IMR-90 (cell line): Measurements from ENCODE around the gene SKAP1. TPM values are rescaled to one million over a fixed set of nuclear protein-coding genes. Genes with fewer than 3 reads are reported as not detected.

Source experiments
- ATAC-seq: fragments of 200-7000 bp; cut with Tn5 transposase; 2 replicates; pipeline ENCODE4 v1.9.1; 2020; ENCODE audit warnings: low read depth, mild to moderate bottlenecking, moderate library complexity
- BruUV-seq: library from RNA; stranded (reverse); fragments of 400-500 nt; replicated peaks from 2 replicates; lab custom pipeline; 2021; lab: Mats Ljungman, UMichigan
- CTCF ChIA-PET: fragments of 300-600 bp; formaldehyde crosslinking; extraction: SDS; loops from one replicate; lab custom pipeline; 2021; ENCODE audit warnings: antibody characterized with exemption; lab: Yijun Ruan, JAX
- POLR2A ChIA-PET: fragments of 300-600 bp; sonication (Branson Sonifier 250); formaldehyde crosslinking; loops from one replicate; lab custom pipeline; 2022; ENCODE audit warnings: antibody characterized with exemption; ENCODE audit not compliant: unreplicated experiment; lab: Charles Lee
- DNase-seq: peaks from one replicate; pipeline ENCODE4 v3.0.0; 2013
- H2AFZ ChIP-seq: replicated peaks from 2 replicates; pipeline ENCODE3; 2013; ENCODE audit warnings: low read length, mild to moderate bottlenecking; ENCODE audit not compliant: poor library complexity
- H2AK5ac ChIP-seq: 2 replicates; pipeline ENCODE4 v1.6.1; 2013; ENCODE audit warnings: low read depth, low read length, inconsistent platforms
- H2AK9ac ChIP-seq: replicated peaks from 2 replicates; pipeline ENCODE3; 2013; ENCODE audit warnings: mild to moderate bottlenecking, low read depth, low read length, moderate library complexity; ENCODE audit not compliant: poor library complexity
- H2BK120ac ChIP-seq: 2 replicates; pipeline ENCODE4 v1.6.1; 2013; ENCODE audit warnings: low read depth, low read length, inconsistent platforms
- H2BK15ac ChIP-seq: 3 replicates; pipeline ENCODE4 v1.6.1; 2013; ENCODE audit warnings: low read depth, low read length, inconsistent platforms
- H2BK20ac ChIP-seq: 2 replicates; pipeline ENCODE4 v1.6.1; 2013; ENCODE audit warnings: low read depth, mild to moderate bottlenecking, inconsistent platforms, low read length, moderate library complexity
- H2BK5ac ChIP-seq: 2 replicates; pipeline ENCODE4 v1.6.1; 2013; ENCODE audit warnings: mild to moderate bottlenecking, low read depth, low read length, inconsistent platforms; ENCODE audit not compliant: poor library complexity, severe bottlenecking
- H3K14ac ChIP-seq: replicated peaks from 2 replicates; pipeline ENCODE4 v1.6.1; 2013; ENCODE audit warnings: low read depth, low read length, inconsistent platforms
- H3K18ac ChIP-seq: 2 replicates; pipeline ENCODE4 v1.6.1; 2013; ENCODE audit warnings: low read depth, low read length, control low read depth
- H3K23ac ChIP-seq: 2 replicates; pipeline ENCODE4 v1.6.1; 2013; ENCODE audit warnings: low read depth, low read length, inconsistent platforms
- H3K27ac ChIP-seq: 2 replicates; pipeline ENCODE4 v1.5.1; 2013; ENCODE audit warnings: mild to moderate bottlenecking, control low read depth, low read length; ENCODE audit not compliant: insufficient read depth
- H3K27me3 ChIP-seq: 2 replicates; pipeline ENCODE4 v1.6.1; 2013; ENCODE audit warnings: low read length; ENCODE audit not compliant: control insufficient read depth, insufficient read depth
- H3K36me3 ChIP-seq: 2 replicates; pipeline ENCODE4 v1.6.1; 2013; ENCODE audit warnings: low read length, mixed read lengths; ENCODE audit not compliant: control insufficient read depth, insufficient read depth
- H3K4ac ChIP-seq: 2 replicates; pipeline ENCODE4 v1.6.1; 2013; ENCODE audit warnings: low read depth, low read length, inconsistent platforms
- H3K4me1 ChIP-seq: 2 replicates; pipeline ENCODE4 v1.6.1; 2013; ENCODE audit warnings: low read length, mixed read lengths; ENCODE audit not compliant: control insufficient read depth, insufficient read depth
- H3K4me2 ChIP-seq: 2 replicates; pipeline ENCODE4 v1.6.1; 2013; ENCODE audit warnings: low read depth, mild to moderate bottlenecking, control low read depth, low read length, moderate library complexity
- H3K4me3 ChIP-seq: 2 replicates; pipeline ENCODE4 v1.5.1; 2013; ENCODE audit warnings: low read depth, mild to moderate bottlenecking, control low read depth, low read length, moderate library complexity; ENCODE audit not compliant: insufficient read depth
- H3K56ac ChIP-seq: 2 replicates; pipeline ENCODE4 v1.6.1; 2013; ENCODE audit warnings: low read length, inconsistent platforms; ENCODE audit not compliant: insufficient read depth; ENCODE audit errors: extremely low read depth
- H3K79me1 ChIP-seq, 2 experiments: 2 replicates each; pipeline ENCODE4 v1.6.1; 2013; ENCODE audit warnings: low read length in 2 of 2, inconsistent platforms in 1 of 2, low read depth in 1 of 2
- H3K9ac ChIP-seq: 2 replicates; pipeline ENCODE4 v1.6.1; 2013; ENCODE audit warnings: low read depth, low read length, control low read depth
- H3K9me1 ChIP-seq: 2 replicates; pipeline ENCODE4 v1.6.1; 2013; ENCODE audit warnings: low read length, inconsistent platforms; ENCODE audit not compliant: insufficient read depth
- H3K9me3 ChIP-seq: 2 replicates; pipeline ENCODE4 v1.6.1; 2013; ENCODE audit warnings: low read length; ENCODE audit not compliant: control insufficient read depth, insufficient read depth
- H4K20me1 ChIP-seq: 2 replicates; pipeline ENCODE4 v1.6.1; 2013; ENCODE audit warnings: low read length, inconsistent platforms; ENCODE audit not compliant: insufficient read depth
- H4K5ac ChIP-seq: 2 replicates; pipeline ENCODE4 v1.6.1; 2013; ENCODE audit warnings: mild to moderate bottlenecking, low read depth, low read length, control low read depth
- H4K8ac ChIP-seq, 2 experiments: 2 replicates each; pipeline ENCODE4 v1.6.1; 2013; ENCODE audit warnings: low read depth in 2 of 2, low read length in 2 of 2, control low read depth in 1 of 2, inconsistent platforms in 1 of 2
- H4K91ac ChIP-seq: 2 replicates; pipeline ENCODE4 v1.6.1; 2013; ENCODE audit warnings: low read depth, low read length, inconsistent platforms; ENCODE audit not compliant: insufficient read depth
- FOS ChIP-seq: fragments of 150-350 bp; IDR thresholded peaks from 2 replicates; pipeline ENCODE4 v1.6.1; 2016; ENCODE audit warnings: low read depth, low read length
- MAZ ChIP-seq: IDR thresholded peaks from 2 replicates; pipeline ENCODE4 v1.6.1; 2012; ENCODE audit warnings: low read depth, mild to moderate bottlenecking, low read length, improper control_type of control experiment, moderate library complexity, borderline replicate concordance
- MXI1 ChIP-seq: IDR thresholded peaks from 2 replicates; pipeline ENCODE4 v1.6.1; 2012; ENCODE audit warnings: low read depth, mild to moderate bottlenecking, low read length, moderate library complexity, borderline replicate concordance
- NFE2L2 ChIP-seq: fragments of 150-350 bp; IDR thresholded peaks from 2 replicates; pipeline ENCODE4 v1.6.1; 2016; ENCODE audit warnings: low read depth, mild to moderate bottlenecking, low read length
- SMC3 ChIP-seq: fragments of 150-350 bp; IDR thresholded peaks from 2 replicates; pipeline ENCODE4 v1.6.1; 2016; ENCODE audit warnings: low read depth, mild to moderate bottlenecking, antibody characterized with exemption, low read length, moderate library complexity
- USF2 ChIP-seq: fragments of 150-350 bp; IDR thresholded peaks from 2 replicates; pipeline ENCODE4 v1.6.1; 2017; ENCODE audit warnings: mild to moderate bottlenecking, antibody characterized with exemption, low read length, low read depth
- WGBS, 2 experiments: methylation state at CpG; one replicate each; pipeline versions ENCODE4 v1.1.5 to v1.1.7; 2013; ENCODE audit warnings: missing lambda C conversion rate in 2 of 2; ENCODE audit not compliant: insufficient read length in 1 of 2; ENCODE audit errors: extremely low coverage in 2 of 2; 5-methylcytosine and 5-hydroxymethylcytosine counted together
- dilution Hi-C: fragments of 300-500 bp; cut with HindIII; formaldehyde crosslinking; loops from one replicate; pipeline ENCODE4 v1.14.3; 2018; ENCODE audit warnings: low sequenced_read_pairs; ENCODE audit not compliant: unreplicated experiment
- in situ Hi-C: fragments of 300-500 bp; cut with MboI; formaldehyde crosslinking; loops from 3 replicates; pipeline ENCODE4 v1.14.3; 2019; ENCODE audit warnings: low sequenced_read_pairs, inconsistent platforms, mixed read lengths
- intact Hi-C: fragments of 100-400 bp; cut with micrococcal nuclease; formaldehyde crosslinking; loops from 2 replicates; pipeline ENCODE4 v1.10.0; 2022
- polyA plus RNA-seq, 3 experiments: library from polyadenylated mRNA; depleted of rRNA; stranded (reverse); fragments of >200 nt; gene quantifications; 2 replicates each; pipeline ENCODE4 v1.2.3, GENCODE V29; 2012; ENCODE audit warnings: low replicate concordance in 1 of 3
- total RNA-seq: library from RNA; depleted of rRNA; stranded (reverse); fragments of >200 nt; gene quantifications from 2 replicates; pipeline ENCODE4 v1.2.3, GENCODE V29; 2012

The SKAP1 gene
- total and polyA plus RNA-seq, 2 of the 4 experiments (the other 2 are of a cell fraction): not detected

- BruUV-seq: no TSS peak
- in situ Hi-C loops (no loop called here), intact Hi-C loops (no loop called here), dilution Hi-C loops (no loop called here)
- H4K91ac ChIP-seq: no peak overlapping the region
- H2BK120ac ChIP-seq: no peak overlapping the region
- no peaks in the 10 kb centered on the region for H3K4me1 ChIP-seq
- H3K27ac ChIP-seq: no peak overlapping the region
- no peak overlapping the region for H2BK15ac ChIP-seq
- no peak overlapping the region for H3K56ac ChIP-seq
- no peak overlapping the region for H2AK9ac ChIP-seq
- no CpG with 5 or more reads among the region's 1 CpG for WGBS, 2 experiments
- no peak overlapping the region for H2BK20ac ChIP-seq
- no peak overlapping the region for H3K23ac ChIP-seq
- no peak overlapping the region for H3K18ac ChIP-seq
- H3K4me2 ChIP-seq: no peak overlapping the region
- CTCF ChIA-PET: interaction anchor here (1.3 kb wide), 1 partner anchor 10 kb away, joined by 4 read pairs; no protein-coding TSS in a partner anchor
- no peak overlapping the region for H4K5ac ChIP-seq
- H3K36me3 ChIP-seq: no peaks in the 10 kb centered on the region
- no peak overlapping the region for H2AFZ ChIP-seq
- H4K20me1 ChIP-seq: no peaks in the 10 kb centered on the region
- no peak overlapping the region for H3K4ac ChIP-seq
- no peak overlapping the region for H3K14ac ChIP-seq
- TF ChIP-seq MXI1 (no peak), SMC3 (no peak), MAZ (no peak), NFE2L2 (no peak), FOS (no peak), USF2 (no peak)
- H3K9me1 ChIP-seq: no peaks in the 10 kb centered on the region
- no peak overlapping the region for H2AK5ac ChIP-seq
- no peaks in the 10 kb centered on the region for H3K79me1 ChIP-seq
- H3K9ac ChIP-seq: no peak overlapping the region
- no peak for ATAC-seq
- no peak for DNase-seq
- no peak overlapping the region for H4K8ac ChIP-seq
- H3K4me3 ChIP-seq: no peak overlapping the region
- H3K9me3 ChIP-seq: no peaks in the 10 kb centered on the region
- H2BK5ac ChIP-seq: no peak overlapping the region
- peaks cover 18% of the 10 kb centered on the region for H3K27me3 ChIP-seq
- POLR2A ChIA-PET: no interaction called here
Observed at GRCh38 chr17:48269209-48269608, 160.8 kb downstream of the SKAP1 start.
